GM12878 (cell line): ENCODE data around the gene NFATC2. TPM values are rescaled to one million over a fixed set of nuclear protein-coding genes. Genes with fewer than 3 reads are reported as not detected.

Source experiments
- ATAC-seq: fragments of 200-7000 bp; cut with Tn5 transposase; 3 replicates; pipeline ENCODE4 v1.9.1; 2020; ENCODE audit warnings: mild to moderate bottlenecking, moderate library complexity
- BruUV-seq: library from RNA; stranded (reverse); fragments of 400-500 nt; replicated peaks from 2 replicates; lab custom pipeline; 2021; lab: Mats Ljungman, UMichigan
- CTCF ChIA-PET: fragments of 300-600 bp; sonication (Branson Sonifier 250); formaldehyde crosslinking; extraction: SDS; loops from one replicate; lab custom pipeline; 2021; ENCODE audit warnings: inconsistent platforms; lab: Yijun Ruan, JAX
- POLR2A ChIA-PET: fragments of 350-600 bp; formaldehyde crosslinking; extraction: SDS; loops from one replicate; lab custom pipeline; 2021; ENCODE audit warnings: inconsistent platforms; lab: Charles Lee
- RAD21 ChIA-PET: fragments of 300-600 bp; sonication (Branson Sonifier 250); formaldehyde crosslinking; loops from one replicate; lab custom pipeline; 2023; ENCODE audit warnings: antibody characterized with exemption; ENCODE audit not compliant: unreplicated experiment; lab: Charles Lee
- SMC1A ChIA-PET: fragments of 300-600 bp; sonication (Branson Sonifier 250); formaldehyde crosslinking; loops from one replicate; lab custom pipeline; 2023; ENCODE audit not compliant: unreplicated experiment, uncharacterized antibody; lab: Charles Lee
- DNase-seq: peaks from one replicate; pipeline ENCODE4 v3.0.0-alpha.2; 2011; ENCODE audit warnings: low read depth, low spot score
- FAIRE-seq: peaks from 3 replicates; lab custom pipeline; 2011; peaks lifted over from hg19 to GRCh38; lab: Jason Lieb, UNC
- H2AFZ ChIP-seq: 2 replicates; pipeline ENCODE4 v1.6.0; 2011; ENCODE audit warnings: low read depth, low read length, control low read depth; ENCODE audit not compliant: control insufficient read depth
- H3K27ac ChIP-seq: 2 replicates; pipeline ENCODE4 v1.5.1; 2011; ENCODE audit warnings: control low read depth; ENCODE audit not compliant: control insufficient read depth, insufficient read depth
- H3K27me3 ChIP-seq, 2 experiments: replicated peaks in 1 of 2; 2 replicates each; pipeline versions ENCODE4 v1.6.0 to v1.6.1; 2011; ENCODE audit warnings: low read length in 1 of 2; ENCODE audit not compliant: control insufficient read depth in 2 of 2, insufficient read depth in 2 of 2
- H3K36me3 ChIP-seq, 2 experiments: 2 replicates each; pipeline ENCODE4 v1.5.1; 2011; ENCODE audit warnings: low read length in 1 of 2; ENCODE audit not compliant: control insufficient read depth in 2 of 2, insufficient read depth in 2 of 2
- H3K4me1 ChIP-seq: 2 replicates; pipeline ENCODE4 v1.6.1; 2011; ENCODE audit warnings: mild to moderate bottlenecking, low read length, moderate library complexity, mixed read lengths; ENCODE audit not compliant: control insufficient read depth, insufficient read depth
- H3K4me2 ChIP-seq: 2 replicates; pipeline ENCODE4 v1.6.0; 2011; ENCODE audit warnings: control low read depth; ENCODE audit not compliant: control insufficient read depth, insufficient read depth
- H3K4me3 ChIP-seq: fragments of 200-600 bp; sonication (generic); 2 replicates; pipeline ENCODE4 v1.5.1; 2016
- H3K79me2 ChIP-seq: 2 replicates; pipeline ENCODE4 v1.6.0; 2011; ENCODE audit warnings: low read length; ENCODE audit not compliant: control insufficient read depth, insufficient read depth
- H3K9ac ChIP-seq: 2 replicates; pipeline ENCODE4 v1.8.0; 2011; ENCODE audit warnings: low read length, control low read depth, mixed read lengths; ENCODE audit not compliant: control insufficient read depth, insufficient read depth
- H3K9me3 ChIP-seq: replicated peaks from 3 replicates; pipeline ENCODE4 v1.5.1; 2011; ENCODE audit warnings: mild to moderate bottlenecking, low read length; ENCODE audit not compliant: control insufficient read depth, insufficient read depth
- H4K20me1 ChIP-seq: 2 replicates; pipeline ENCODE4 v1.6.0; 2011; ENCODE audit not compliant: control insufficient read depth, insufficient read depth
- ASH2L ChIP-seq: fragments of 300-600, 200-600 bp; sonication (generic); IDR thresholded peaks from 2 replicates; pipeline ENCODE4 v1.6.1; 2017; ENCODE audit warnings: low read depth, mild to moderate bottlenecking, borderline replicate concordance
- CHD4 ChIP-seq: fragments of 200-600 bp; sonication (generic); IDR thresholded peaks from 2 replicates; pipeline ENCODE4 v1.6.1; 2016; ENCODE audit warnings: mild to moderate bottlenecking
- DPF2 ChIP-seq: fragments of 450-650 bp; IDR thresholded peaks from 2 replicates; pipeline ENCODE4 v1.6.1; 2017; ENCODE audit warnings: mild to moderate bottlenecking
- ESRRA ChIP-seq: IDR thresholded peaks from 2 replicates; pipeline ENCODE4 v1.6.1; 2012; ENCODE audit warnings: mild to moderate bottlenecking, low read length, improper control_type of control experiment
- NR2C2 ChIP-seq: IDR thresholded peaks from 2 replicates; pipeline ENCODE4 v1.6.1; 2011; ENCODE audit warnings: borderline replicate concordance, low read depth; ENCODE audit not compliant: control insufficient read depth, insufficient read length
- TCF3 ChIP-seq: IDR thresholded peaks from 2 replicates; pipeline ENCODE4 v1.6.1; 2012; ENCODE audit warnings: low read depth, mild to moderate bottlenecking, low read length, borderline replicate concordance; ENCODE audit not compliant: insufficient read depth
- WGBS: methylation state at CpG from one replicate; pipeline ENCODE4 v1.1.6; 2016; ENCODE audit warnings: low lambda C conversion rate; ENCODE audit not compliant: insufficient replicate concordance, insufficient coverage; ENCODE audit errors: missing lambda C conversion rate; 5-methylcytosine and 5-hydroxymethylcytosine counted together
- in situ Hi-C: fragments of 300-500 bp; cut with MboI; formaldehyde crosslinking; loops from 9 replicates; pipeline ENCODE4 v1.14.3; 2018; ENCODE audit warnings: mixed read lengths
- intact Hi-C: fragments of 100-400 bp; cut with micrococcal nuclease; formaldehyde crosslinking; loops from one replicate; pipeline ENCODE4 v1.14.2; 2022; ENCODE audit not compliant: unreplicated experiment
- polyA plus RNA-seq, 11 experiments: library from polyadenylated mRNA; depleted of rRNA in 4 of 11; unstranded in 6 of 11; stranded (reverse) in 5 of 11; fragments of >200 nt; fragmentation: Nextera tagmentation in 4 of 11; fragmentation: Illumina TruSeq in 1 of 11; extraction: Ambion mirVana in 4 of 11; extraction: Trizol in 1 of 11; gene quantifications; 1 replicate in 1 of 11; 2 replicates in 10 of 11; pipeline versions ENCODE4 v1.2.1 to v1.2.3, GENCODE V29; 2011 to 2016; ENCODE audit warnings: inconsistent platforms in 2 of 11, missing spikeins in 2 of 11, low read depth in 1 of 11
- total RNA-seq, 4 experiments: library from RNA; depleted of rRNA in 3 of 4; stranded (reverse); fragments of >200 nt in 3 of 4; fragmentation: Illumina TruSeq in 1 of 4; extraction: Trizol in 1 of 4; gene quantifications; 2 replicates each; pipeline versions ENCODE4 v1.2.1 to v1.2.3, GENCODE V29; 2013 to 2021
- TF ChIP-seq, protein P1 (sequence below): fragments of 450-650 bp; IDR thresholded peaks from 2 replicates; pipeline ENCODE4 v1.6.1; 2017; ENCODE audit warnings: mild to moderate bottlenecking, low read depth, inconsistent platforms; ENCODE audit not compliant: poor library complexity, severe bottlenecking
- TF ChIP-seq, protein P2 (sequence below): fragments of 450-650 bp; IDR thresholded peaks from 2 replicates; pipeline ENCODE4 v1.6.1; 2017; ENCODE audit warnings: mild to moderate bottlenecking

Gene NFATC2
- total and polyA plus RNA-seq, 10 of the 15 experiments (the other 5 are each of a cell fraction or from before 2014, with no cell fraction given) = 3.3 to 20.0 (median 7.3) TPM

DNA sequence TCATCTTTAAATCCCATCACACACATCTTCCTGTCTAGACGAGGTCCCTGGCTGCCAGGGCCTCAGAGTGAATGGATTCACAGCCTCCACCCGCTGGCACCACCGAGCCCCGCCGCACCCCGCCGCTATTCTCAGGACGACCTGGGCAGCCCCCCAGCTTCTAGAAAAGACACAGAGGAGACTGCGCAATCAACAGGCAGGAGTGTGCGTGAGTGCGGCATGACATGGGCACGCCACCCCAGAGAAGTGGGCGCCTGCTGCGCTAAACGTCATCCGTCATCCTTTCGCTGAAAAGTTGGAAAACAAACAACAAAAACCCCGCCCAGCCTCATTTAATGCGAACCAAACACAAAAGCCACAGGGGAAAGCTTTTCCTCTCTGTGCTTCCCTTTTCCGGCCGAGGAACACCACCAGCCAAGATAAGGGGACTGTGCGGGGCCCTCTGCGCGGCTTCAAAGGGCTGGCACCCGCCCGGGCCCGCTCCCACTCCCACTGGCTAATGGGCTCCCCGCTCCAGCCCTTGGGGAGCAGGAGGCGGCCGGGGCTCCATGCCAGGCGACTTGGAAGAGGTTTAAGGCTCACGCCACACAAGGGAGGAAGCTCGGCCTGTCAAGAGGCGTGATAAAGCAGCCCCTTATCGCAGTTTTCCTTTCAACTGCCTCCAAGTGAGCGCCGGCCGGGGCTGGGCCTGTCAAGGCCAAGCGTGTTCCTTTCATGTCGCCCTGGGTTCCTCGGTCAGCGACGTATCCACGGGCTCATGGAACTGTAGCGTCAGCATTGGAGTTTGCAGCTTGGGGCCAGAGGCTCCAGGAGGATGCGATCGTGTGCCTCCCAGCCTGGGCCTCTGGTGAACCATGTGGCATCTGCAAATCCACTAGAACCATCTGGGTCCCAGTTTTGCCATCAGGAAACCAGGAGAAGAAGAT, 50.1 kb downstream of the NFATC2 start:
- POLR2A ChIA-PET = no interaction called here
- H3K4me3 ChIP-seq = no peak overlapping the region
- no peaks in the 10 kb centered on the region for H4K20me1 ChIP-seq
- intact Hi-C loops = no loop called here
- in situ Hi-C loops = no loop called here
- H2AFZ ChIP-seq = no peak overlapping the region
- H3K9me3 ChIP-seq = no peaks in the 10 kb centered on the region
- DNase-seq = no peak
- no TSS peak for BruUV-seq
- peaks cover 5 to 7% of the 10 kb centered on the region in 2 experiments; a peak in 2 of 4 replicates for H3K36me3 ChIP-seq
- H3K4me2 ChIP-seq = no peak overlapping the region
- no peak overlapping the region for H3K9ac ChIP-seq
- peaks cover 8% of the 10 kb centered on the region for H3K79me2 ChIP-seq
- CTCF ChIA-PET = no interaction called here
- TF ChIP-seq NR2C2 (no peak), ASH2L (no peak), TCF3 (no peak)
- TF ChIP-seq, all 136 proteins: peak for 0
- RAD21 ChIA-PET = interaction anchor here (1.0 kb wide), 1 partner anchor 11 kb away, joined by 3 read pairs; no protein-coding TSS in a partner anchor
- H3K27ac ChIP-seq = no peak overlapping the region
- H3K27me3 ChIP-seq = no peaks in the 10 kb centered on the region
- SMC1A ChIA-PET = interaction anchor here (0.9 kb wide), 1 partner anchor 14 kb away, joined by 3 read pairs; no protein-coding TSS in a partner anchor
- WGBS = 80% methylated on average over 47 of the region's 47 CpGs
- no peak for FAIRE-seq
- peaks cover 18% of the 10 kb centered on the region for H3K4me1 ChIP-seq
- ATAC-seq = no peak

DNA sequence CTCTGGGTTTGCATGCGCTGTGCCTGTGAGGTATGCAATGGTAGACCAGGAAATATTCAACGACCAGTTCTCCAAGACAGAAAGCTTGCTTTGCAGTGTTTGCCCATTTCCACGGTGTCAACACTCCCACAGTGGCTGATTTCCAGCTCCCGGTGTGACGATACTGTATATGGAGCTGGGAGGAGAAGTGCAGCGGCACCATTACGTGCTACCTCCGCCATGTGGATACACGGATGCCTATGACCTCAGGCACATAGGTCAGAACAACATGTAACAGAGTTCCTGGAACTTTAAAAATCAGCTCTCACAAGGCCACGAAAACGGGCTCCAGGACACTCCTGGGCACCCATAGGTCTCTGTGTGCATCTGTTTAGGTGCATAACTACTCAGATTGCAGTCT, 51.1 kb downstream of the NFATC2 start:
- Histone ChIP-seq H3K4me3 (no peak overlapping the region), H3K9ac (no peak overlapping the region), H3K4me2 (no peak overlapping the region), H3K27ac (no peak overlapping the region), H3K36me3 (peaks cover 9% of the 10 kb centered on the region in 2 experiments; a peak in 2 of 4 replicates), H3K4me1 (peaks cover 8% of the 10 kb centered on the region), H4K20me1 (no peaks in the 10 kb centered on the region), H3K79me2 (peaks cover 4% of the 10 kb centered on the region), H2AFZ (no peak overlapping the region), H3K27me3 (no peaks in the 10 kb centered on the region), H3K9me3 (no peaks in the 10 kb centered on the region)
- ChIA-PET RAD21 (no interaction called here), SMC1A (no interaction called here), POLR2A (interaction anchor here (0.6 kb wide), 1 partner anchor 29 kb away, joined by 4 read pairs; no protein-coding TSS in a partner anchor), CTCF (no interaction called here)
- FAIRE-seq (no peak), DNase-seq (no peak), ATAC-seq (no peak)
- intact Hi-C loops = no loop called here
- TF ChIP-seq, protein P1, sequence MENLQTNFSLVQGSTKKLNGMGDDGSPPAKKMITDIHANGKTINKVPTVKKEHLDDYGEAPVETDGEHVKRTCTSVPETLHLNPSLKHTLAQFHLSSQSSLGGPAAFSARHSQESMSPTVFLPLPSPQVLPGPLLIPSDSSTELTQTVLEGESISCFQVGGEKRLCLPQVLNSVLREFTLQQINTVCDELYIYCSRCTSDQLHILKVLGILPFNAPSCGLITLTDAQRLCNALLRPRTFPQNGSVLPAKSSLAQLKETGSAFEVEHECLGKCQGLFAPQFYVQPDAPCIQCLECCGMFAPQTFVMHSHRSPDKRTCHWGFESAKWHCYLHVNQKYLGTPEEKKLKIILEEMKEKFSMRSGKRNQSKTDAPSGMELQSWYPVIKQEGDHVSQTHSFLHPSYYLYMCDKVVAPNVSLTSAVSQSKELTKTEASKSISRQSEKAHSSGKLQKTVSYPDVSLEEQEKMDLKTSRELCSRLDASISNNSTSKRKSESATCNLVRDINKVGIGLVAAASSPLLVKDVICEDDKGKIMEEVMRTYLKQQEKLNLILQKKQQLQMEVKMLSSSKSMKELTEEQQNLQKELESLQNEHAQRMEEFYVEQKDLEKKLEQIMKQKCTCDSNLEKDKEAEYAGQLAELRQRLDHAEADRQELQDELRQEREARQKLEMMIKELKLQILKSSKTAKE = no peak
- TF ChIP-seq ESRRA = no peak
- no peak for TF ChIP-seq DPF2
- TF ChIP-seq CHD4 = no peak
- TF ChIP-seq, protein P2, sequence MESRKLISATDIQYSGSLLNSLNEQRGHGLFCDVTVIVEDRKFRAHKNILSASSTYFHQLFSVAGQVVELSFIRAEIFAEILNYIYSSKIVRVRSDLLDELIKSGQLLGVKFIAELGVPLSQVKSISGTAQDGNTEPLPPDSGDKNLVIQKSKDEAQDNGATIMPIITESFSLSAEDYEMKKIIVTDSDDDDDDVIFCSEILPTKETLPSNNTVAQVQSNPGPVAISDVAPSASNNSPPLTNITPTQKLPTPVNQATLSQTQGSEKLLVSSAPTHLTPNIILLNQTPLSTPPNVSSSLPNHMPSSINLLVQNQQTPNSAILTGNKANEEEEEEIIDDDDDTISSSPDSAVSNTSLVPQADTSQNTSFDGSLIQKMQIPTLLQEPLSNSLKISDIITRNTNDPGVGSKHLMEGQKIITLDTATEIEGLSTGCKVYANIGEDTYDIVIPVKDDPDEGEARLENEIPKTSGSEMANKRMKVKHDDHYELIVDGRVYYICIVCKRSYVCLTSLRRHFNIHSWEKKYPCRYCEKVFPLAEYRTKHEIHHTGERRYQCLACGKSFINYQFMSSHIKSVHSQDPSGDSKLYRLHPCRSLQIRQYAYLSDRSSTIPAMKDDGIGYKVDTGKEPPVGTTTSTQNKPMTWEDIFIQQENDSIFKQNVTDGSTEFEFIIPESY = no peak
- 76% methylated on average over 11 of the region's 11 CpGs for WGBS
- BruUV-seq = no TSS peak
- in situ Hi-C loops = no loop called here
